Psoas muscle (tissue), 8 donors: Measurements from ENCODE around the gene C1QTNF9B. TPM values are rescaled to one million over a fixed set of nuclear protein-coding genes. Genes with fewer than 3 reads are reported as not detected.

Experiments
- ATAC-seq, 4 donors: fragments of 200-7000 bp; cut with Tn5 transposase; one replicate each; pipeline ENCODE4 v1.9.1; 2020; ENCODE audit warnings: moderate library complexity in 3 of 4, mild to moderate bottlenecking in 2 of 4
- DNase-seq, 2 donors: peaks; one replicate each; pipeline ENCODE4 v3.0.0-alpha.2; 2020
- H3K27ac ChIP-seq: fragments of 200-600 bp; one replicate; pipeline ENCODE4 v1.8.0; 2022
- H3K27me3 ChIP-seq, 3 donors: fragments of 200-600 bp in 1 of 3; one replicate each; pipeline versions ENCODE4 v1.6.1 to v1.8.0; 2013 to 2022; ENCODE audit warnings: low read length in 2 of 3, mild to moderate bottlenecking in 2 of 3, moderate library complexity in 1 of 3; ENCODE audit not compliant: insufficient read depth in 3 of 3
- H3K36me3 ChIP-seq, 2 donors: fragments of 200-600 bp in 1 of 2; one replicate each; pipeline versions ENCODE4 v1.6.1 to v1.8.0; 2013 to 2022; ENCODE audit warnings: low read depth in 1 of 2, mild to moderate bottlenecking in 1 of 2, moderate library complexity in 1 of 2; ENCODE audit not compliant: insufficient read depth in 1 of 2
- H3K4me1 ChIP-seq: fragments of 200-600 bp; one replicate; pipeline ENCODE4 v1.8.0; 2022
- H3K4me3 ChIP-seq: fragments of 200-600 bp; one replicate; pipeline ENCODE4 v1.8.0; 2022; ENCODE audit warnings: mild to moderate bottlenecking
- H3K9me3 ChIP-seq: fragments of 200-600 bp; one replicate; pipeline ENCODE4 v1.8.0; 2022
- CTCF ChIP-seq: fragments of 200-600 bp; IDR thresholded peaks from one replicate; pipeline ENCODE4 v1.8.0; 2022; ENCODE audit warnings: antibody characterized with exemption
- WGBS, 3 donors: extraction: QIAGEN DNeasy Blood & Tissue Kit; methylation state at CpG; one replicate each; pipeline versions ENCODE4 v1.1.6 to v1.1.7; 2013; 5-methylcytosine and 5-hydroxymethylcytosine counted together
- intact Hi-C, 2 donors: fragments of 100-400 bp; cut with DNase I; formaldehyde crosslinking; loops; one replicate each; pipeline versions ENCODE4 v1.11.0 to v1.14.2; 2022
- polyA plus RNA-seq, 3 donors: library from polyadenylated mRNA; stranded (reverse); fragments of 200-250 nt; gene quantifications; one replicate each; pipeline ENCODE4 v1.2.3, GENCODE V29; 2013
- total RNA-seq, 4 donors: library from RNA; stranded (reverse); fragmentation: NEBNext Ultra II Directional in 2 of 4; extraction: Animal tissue kit (Norgen Biotek cat#: 25700) in 2 of 4; gene quantifications; one replicate each; pipeline versions ENCODE4 v1.2.1 to v1.2.4, GENCODE V29; 2021 to 2023
- donor health status: healthy with polysubstance abuse.
- donor health status: DM: no; HTN: no; CAD: no; lungs with moderate emphysema.
- donor health status: Bipolar disorder and iron deficiency.
- donor health status: healthy.
- donor health status: DM: yes; HTN: yes; CAD: no.
- donor health status: DM: no; HTN: no; CAD: no.
- donor health status: DM: no; HTN: no; CAD: no.
- donor health status: DM: yes; HTN: yes; CAD: no.

The C1QTNF9B gene
- total and polyA plus RNA-seq, 7 donors = 0.34 to 3.0 (median 1.6) TPM

GRCh38 chr13:23855360-23855759 lies 41.9 kb downstream of the C1QTNF9B start:
- no peak overlapping the region for H3K27ac ChIP-seq
- intact Hi-C loops = no loop called here
- no peak for TF ChIP-seq CTCF
- DNase-seq = no peak
- no peak for ATAC-seq
- no peaks in the 10 kb centered on the region for H3K4me1 ChIP-seq
- 86 to 89% (median 88%) methylated on average over 3 of the region's 3 CpGs for WGBS, 3 donors
- no peaks in the 10 kb centered on the region for H3K27me3 ChIP-seq
- H3K36me3 ChIP-seq = peaks cover 0 to under 1% of the 10 kb centered on the region in 2 donors
- no peak overlapping the region for H3K4me3 ChIP-seq
- H3K9me3 ChIP-seq = no peaks in the 10 kb centered on the region

DNA sequence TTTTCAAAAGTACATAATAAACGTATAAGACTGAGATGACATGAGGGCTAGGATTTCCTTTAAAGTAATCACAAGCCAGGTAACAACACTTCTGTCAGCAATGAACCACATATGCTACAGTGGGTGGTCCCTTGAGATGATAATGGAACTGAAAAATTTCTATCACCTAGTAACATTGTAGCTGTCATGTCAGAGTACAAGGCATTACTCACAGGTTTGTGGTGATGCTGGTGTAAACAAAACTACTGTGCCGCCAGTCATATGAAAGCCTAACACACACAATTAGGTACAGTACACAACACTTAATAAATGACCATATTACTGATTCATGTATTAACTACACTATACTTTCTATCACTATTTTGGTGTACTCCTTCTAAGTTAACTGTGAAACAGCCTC lies 45.0 kb downstream of the C1QTNF9B start:
- no peaks in the 10 kb centered on the region for H3K4me1 ChIP-seq
- intact Hi-C loops = no loop called here
- H3K9me3 ChIP-seq = no peaks in the 10 kb centered on the region
- H3K27me3 ChIP-seq = no peaks in the 10 kb centered on the region
- H3K36me3 ChIP-seq = no peaks in the 10 kb centered on the region
- no peak overlapping the region for H3K27ac ChIP-seq
- DNase-seq = no peak
- 47 to 96% (median 49%) methylated on average over 2 of the region's 2 CpGs for WGBS, 3 donors
- H3K4me3 ChIP-seq = no peak overlapping the region
- no peak for TF ChIP-seq CTCF
- no peak for ATAC-seq

- ATAC-seq = no peak
- TF ChIP-seq CTCF = no peak
- no peaks in the 10 kb centered on the region for H3K36me3 ChIP-seq
- WGBS, 3 donors = 76 to 82% (median 76%) methylated on average over 2 of the region's 2 CpGs
- DNase-seq = no peak
- no peaks in the 10 kb centered on the region for H3K4me1 ChIP-seq
- no peak overlapping the region for H3K4me3 ChIP-seq
- H3K9me3 ChIP-seq = no peaks in the 10 kb centered on the region
- no peak overlapping the region for H3K27ac ChIP-seq
- H3K27me3 ChIP-seq = no peaks in the 10 kb centered on the region
- intact Hi-C loops = no loop called here
These were observed 46.2 kb downstream of the C1QTNF9B start for GRCh38 chr13:23851106-23851505.

- Histone ChIP-seq H3K9me3 (no peaks in the 10 kb centered on the region), H3K27me3 (no peaks in the 10 kb centered on the region), H3K4me1 (no peaks in the 10 kb centered on the region), H3K27ac (no peak overlapping the region), H3K36me3 (no peaks in the 10 kb centered on the region), H3K4me3 (no peak overlapping the region)
- intact Hi-C loops = no loop called here
- 60 to 86% (median 70%) methylated on average over 1 of the region's 1 CpG for WGBS, 3 donors
- ATAC-seq (no peak), DNase-seq (no peak)
- no peak for TF ChIP-seq CTCF
These were observed 47.2 kb downstream of the C1QTNF9B start for GRCh38 chr13:23850134-23850533.

GRCh38 chr13:23849670-23850069 lies 47.6 kb downstream of the C1QTNF9B start:
- 97 to 100% (median 98%) methylated on average over 2 of the region's 2 CpGs for WGBS, 3 donors
- no peaks in the 10 kb centered on the region for H3K27me3 ChIP-seq
- ATAC-seq (no peak), DNase-seq (no peak)
- H3K9me3 ChIP-seq = no peaks in the 10 kb centered on the region
- no peak overlapping the region for H3K27ac ChIP-seq
- H3K4me3 ChIP-seq = no peak overlapping the region
- TF ChIP-seq CTCF = no peak
- no peaks in the 10 kb centered on the region for H3K36me3 ChIP-seq
- intact Hi-C loops = no loop called here
- no peaks in the 10 kb centered on the region for H3K4me1 ChIP-seq
